HG03342 (cell line): ENCODE measurements around the gene WIZ.
"Not testable (repeated sequence)": the region's sequence is repeated elsewhere in the genome, so short reads cannot be mapped to it uniquely, and the experiment has no call there.

ENCODE experiments used
- ATAC-seq: cut with Tn5 transposase; IDR thresholded peaks from one replicate; pipeline ENCODE4 v1.9.1; 2021; ENCODE audit warnings: mild to moderate bottlenecking, moderate library complexity; ENCODE audit not compliant: unreplicated experiment

Gene WIZ

GRCh38 chr19:15411351-15411750 lies 38.4 kb downstream of the WIZ start:
- not testable (repeated sequence) for ATAC-seq

GRCh38 chr19:15404780-15405211 lies 45.0 kb downstream of the WIZ start:
- ATAC-seq, result no peak

- ATAC-seq, result no peak
Observed at GRCh38 chr19:15404097-15404779, 45.5 kb downstream of the WIZ start.

DNA sequence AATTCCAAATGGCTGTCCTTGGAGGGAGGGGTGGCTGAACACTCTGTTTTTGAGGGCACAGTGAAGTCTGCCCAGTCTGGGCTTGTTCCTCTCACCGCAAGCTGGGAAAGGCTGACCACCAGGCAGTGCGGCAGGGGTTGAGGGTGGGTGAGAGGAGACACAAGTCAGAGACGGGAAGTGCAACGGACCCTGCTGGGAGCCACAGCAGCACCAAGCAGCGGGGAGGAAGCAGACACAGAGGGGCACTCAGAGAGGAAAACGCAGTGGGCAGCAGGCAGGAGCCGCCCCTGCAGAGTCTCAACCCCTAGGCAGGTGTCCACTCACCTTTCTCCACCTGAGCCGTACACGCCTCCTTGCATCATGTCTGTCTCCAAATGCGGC lies 46.6 kb downstream of the WIZ start:
- ATAC-seq, result no peak

DNA sequence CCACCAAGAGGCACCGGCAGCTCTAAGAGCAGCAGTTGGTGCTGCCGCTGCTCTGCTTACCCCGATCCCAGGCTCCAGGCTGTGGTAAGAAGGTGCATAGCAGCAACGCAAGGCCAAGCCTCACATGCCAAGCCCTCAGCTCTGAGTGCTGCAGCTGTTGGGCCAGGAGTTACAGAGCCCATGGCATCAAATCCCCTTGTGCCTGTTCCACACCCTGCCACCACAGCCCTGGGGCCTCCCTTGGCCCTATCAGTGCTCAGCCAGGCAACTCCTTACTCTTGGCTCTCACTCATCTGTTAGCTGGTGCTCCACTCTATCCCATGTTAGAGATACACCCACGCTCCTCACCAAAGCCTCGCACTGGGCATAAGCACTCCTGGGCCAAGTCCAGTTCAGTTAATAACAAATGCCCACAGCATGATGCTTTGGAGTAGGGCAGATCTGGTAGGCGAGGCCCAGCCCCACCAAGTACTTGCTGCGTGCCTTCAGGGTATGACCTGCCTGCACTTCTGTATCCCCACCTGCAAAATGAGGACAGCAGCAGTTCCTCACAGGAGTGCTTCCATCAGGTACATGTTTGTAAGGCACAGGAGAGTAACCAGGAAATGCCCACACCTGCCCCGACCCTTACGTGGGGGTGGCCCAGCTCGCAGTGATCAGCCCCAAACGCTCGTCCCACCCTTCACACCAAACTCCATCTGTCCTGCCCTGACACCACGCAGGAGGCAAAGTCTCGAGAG lies 47.2 kb downstream of the WIZ start:
- no peak for ATAC-seq

DNA sequence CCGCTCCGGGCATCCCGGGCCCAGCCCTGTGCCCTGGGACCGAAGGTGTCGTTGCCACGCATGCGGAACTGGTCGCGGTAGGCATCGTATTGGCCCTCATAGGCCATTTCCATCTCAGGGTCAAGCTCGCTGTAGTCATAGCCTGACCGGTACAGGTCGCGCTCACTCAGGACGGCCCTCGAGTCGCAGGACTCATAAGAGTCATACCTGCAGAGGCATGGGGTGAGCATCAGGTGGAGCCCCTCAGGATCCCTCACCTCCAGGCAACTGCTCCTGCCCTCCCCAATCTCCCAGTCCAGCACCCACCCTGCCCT lies 48.4 kb downstream of the WIZ start:
- ATAC-seq, result no peak

- no peak for ATAC-seq
Observed at GRCh38 chr19:15400521-15401396, 49.0 kb downstream of the WIZ start.

DNA sequence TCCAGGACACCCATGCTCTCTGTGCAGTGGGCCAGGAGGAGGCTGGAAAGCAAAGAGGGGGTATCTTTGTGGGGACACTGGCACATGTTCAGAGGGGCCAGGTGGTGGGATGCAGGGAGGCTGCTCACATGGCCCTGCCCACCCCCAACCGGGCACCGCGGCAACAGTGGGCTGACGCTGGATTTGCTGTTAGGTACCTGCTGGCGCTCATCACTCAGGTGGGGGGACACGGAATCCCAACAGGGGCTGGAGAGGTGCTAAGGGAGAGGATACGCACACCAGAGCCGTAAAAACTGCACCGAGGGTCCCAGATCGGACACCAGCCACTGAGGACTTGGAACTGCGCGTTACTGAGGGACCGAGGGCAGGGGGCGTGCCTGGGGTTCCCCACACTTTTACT lies 50.1 kb downstream of the WIZ start:
- ATAC-seq, result no peak

GRCh38 chr19:15399234-15399515 lies 50.6 kb downstream of the WIZ start:
- no peak for ATAC-seq

DNA sequence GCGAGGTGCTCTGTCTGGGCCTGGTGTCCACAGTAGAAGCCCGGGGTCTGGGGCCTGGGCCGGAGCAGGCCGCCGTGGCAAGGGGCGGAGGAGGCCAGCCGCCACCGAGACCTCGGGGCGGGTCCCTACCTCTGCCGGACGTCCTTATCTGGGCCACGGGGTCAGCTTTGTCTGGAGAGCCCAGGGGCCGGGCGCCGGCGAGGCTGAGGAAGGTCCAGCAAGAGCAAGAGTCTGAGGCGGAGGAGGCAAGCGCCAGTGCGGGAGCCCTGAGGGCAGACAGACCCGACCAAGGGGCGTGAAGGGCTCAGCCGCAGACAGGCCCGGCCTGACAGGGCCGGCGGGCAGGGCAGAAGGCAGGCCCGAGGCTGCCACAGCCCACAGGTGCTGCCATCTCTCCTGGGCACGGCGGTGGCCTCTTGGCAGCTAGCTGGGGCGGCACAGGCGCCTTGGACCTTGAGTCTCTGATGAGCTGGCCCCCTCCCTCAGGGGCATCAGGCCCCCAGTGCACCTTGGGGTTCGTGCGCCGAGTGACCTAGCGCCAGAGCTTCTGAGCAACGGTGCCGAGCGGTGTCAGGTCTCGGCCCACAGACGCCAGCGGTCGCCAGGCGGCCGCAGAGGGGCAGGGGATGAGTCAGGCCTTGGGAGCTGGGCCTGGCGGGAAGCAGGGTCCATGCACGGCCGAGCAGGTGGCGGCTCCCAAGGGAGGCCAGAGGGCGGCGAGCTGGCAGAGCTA lies 51.1 kb downstream of the WIZ start:
- ATAC-seq, result no peak

GRCh38 chr19:15397782-15398181 lies 52.0 kb downstream of the WIZ start:
- ATAC-seq, result no peak

- no peak for ATAC-seq
Observed at GRCh38 chr19:15397236-15397635, 52.5 kb downstream of the WIZ start.

DNA sequence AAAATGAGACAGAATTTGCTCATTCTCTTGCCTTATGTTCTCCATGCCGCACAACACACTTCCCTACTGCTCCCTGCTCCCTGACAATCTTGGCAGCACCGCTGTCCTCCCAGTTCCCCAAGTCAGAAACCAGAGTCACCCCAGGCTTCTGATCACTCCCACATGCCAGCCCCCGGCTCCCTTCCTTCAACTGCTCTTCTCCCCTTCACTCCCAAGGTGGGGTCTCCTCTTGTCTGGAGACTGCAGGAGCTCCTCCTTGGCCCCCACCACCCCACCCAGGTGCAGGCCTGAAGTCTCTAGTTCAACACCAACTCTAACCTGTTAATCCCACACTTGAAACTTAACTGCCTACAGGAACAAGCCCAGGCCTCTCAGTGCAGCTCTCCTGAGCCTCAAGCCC lies 53.3 kb downstream of the WIZ start:
- ATAC-seq, result no peak

- ATAC-seq, result not testable (repeated sequence)
Observed at GRCh38 chr19:15395251-15395650, 54.5 kb downstream of the WIZ start.

GRCh38 chr19:15394426-15394825 lies 55.3 kb downstream of the WIZ start:
- ATAC-seq, result no peak

DNA sequence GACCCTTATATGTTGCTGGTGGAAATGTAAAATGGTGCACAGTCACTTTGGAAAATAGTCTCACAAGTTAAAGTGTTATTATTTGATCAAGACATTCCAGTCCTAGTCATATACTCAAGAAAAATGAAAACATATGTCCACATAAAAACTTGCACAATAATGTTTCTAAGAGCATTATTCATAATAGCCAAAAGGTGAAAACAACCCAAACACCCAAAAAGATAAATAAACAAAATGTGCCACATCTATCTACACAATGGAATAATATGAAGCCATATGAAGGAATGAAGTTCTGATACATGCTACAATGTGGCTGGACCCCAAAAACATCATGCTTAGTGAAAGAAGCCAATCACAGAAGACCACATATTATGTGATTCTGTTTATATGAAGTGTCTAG lies 55.8 kb downstream of the WIZ start:
- ATAC-seq, result no peak

GRCh38 chr19:15390814-15391213 lies 58.9 kb downstream of the WIZ start:
- no peak for ATAC-seq

GRCh38 chr19:15381864-15382263 lies 67.9 kb downstream of the WIZ start:
- ATAC-seq, result no peak

DNA sequence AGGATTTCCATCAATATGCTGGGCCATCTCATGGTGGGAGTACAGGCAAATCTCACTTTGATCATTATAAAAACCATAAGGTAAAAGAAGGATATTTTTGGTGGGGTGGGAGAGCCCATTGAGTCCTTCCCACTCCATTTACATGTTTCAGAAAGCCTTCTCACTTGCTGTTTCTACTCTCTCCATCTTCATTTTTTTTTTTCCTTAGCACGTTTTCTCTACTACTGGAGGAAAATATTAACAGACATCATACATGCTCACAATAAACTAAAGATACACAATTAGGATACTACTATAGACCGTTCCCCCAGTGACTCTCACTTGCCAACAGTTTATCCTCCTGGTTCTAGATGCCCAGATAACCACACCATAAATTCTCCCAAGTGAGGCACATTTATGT lies 68.3 kb downstream of the WIZ start:
- ATAC-seq, result no peak

DNA sequence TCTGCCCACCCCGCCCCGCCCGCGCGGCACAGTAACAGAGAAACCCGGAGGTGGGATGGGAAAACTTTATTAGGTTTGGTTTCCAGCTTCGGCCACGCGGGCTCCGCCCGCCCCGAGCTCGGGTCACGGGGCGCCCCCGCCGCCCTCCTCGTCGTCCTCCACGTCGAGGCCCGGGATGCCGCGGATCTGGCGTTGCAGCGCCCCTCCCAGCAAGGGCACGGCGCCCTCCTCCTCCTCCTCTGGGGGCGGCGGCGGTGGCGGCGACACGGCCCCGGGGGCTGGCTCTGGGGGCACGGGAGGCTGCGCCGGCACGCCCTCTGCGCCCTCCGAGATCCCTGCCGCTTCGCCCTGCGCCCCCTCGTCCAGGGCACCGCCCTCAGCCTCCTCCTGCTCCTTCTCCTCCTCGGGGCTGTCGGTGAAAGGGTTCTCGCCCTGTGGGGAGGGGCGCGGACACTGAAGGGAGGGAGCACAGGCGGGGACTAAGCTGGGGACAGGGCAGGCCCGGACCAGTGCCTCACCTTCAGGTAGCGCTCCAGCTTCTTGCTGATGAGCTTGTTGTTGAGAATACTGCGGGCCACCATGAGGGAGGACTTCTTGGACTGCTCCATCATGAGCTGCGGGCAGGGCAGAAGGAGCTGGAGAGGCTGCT lies 69.6 kb downstream of the WIZ start:
- peak; percentile 31 for ATAC-seq
